RWPE2 (cell line): ENCODE data around the gene EFCAB3.
"Not testable (repeated sequence)": the region's sequence is repeated elsewhere in the genome, so short reads cannot be mapped to it uniquely, and the experiment has no call there.

Experiments used
- ATAC-seq: fragments of 200-7000 bp; cut with Tn5 transposase; 3 replicates; pipeline ENCODE4 v1.9.1; 2021; ENCODE audit warnings: low read depth
- DNase-seq: peaks from one replicate; pipeline ENCODE4 v3.0.0-alpha.2; 2020; ENCODE audit warnings: low spot score
- H3K27ac ChIP-seq: fragments of 450-650 bp; 2 replicates; pipeline ENCODE4 v1.5.1; 2017; ENCODE audit warnings: mild to moderate bottlenecking; ENCODE audit not compliant: poor library complexity, severe bottlenecking
- H3K27me3 ChIP-seq: fragments of 250-450 bp; sonication (Bioruptor Pico); 2 replicates; pipeline ENCODE4 v1.5.1; 2021; ENCODE audit warnings: mild to moderate bottlenecking, moderate library complexity; ENCODE audit not compliant: insufficient read depth, poor library complexity, severe bottlenecking
- H3K36me3 ChIP-seq: fragments of 250-450 bp; sonication (Bioruptor Pico); 2 replicates; pipeline ENCODE4 v1.5.1; 2020; ENCODE audit warnings: low read depth, mild to moderate bottlenecking, moderate library complexity
- H3K4me1 ChIP-seq: fragments of 250-450 bp; sonication (Bioruptor Pico); 2 replicates; pipeline ENCODE4 v1.5.1; 2021; ENCODE audit warnings: mild to moderate bottlenecking, moderate library complexity; ENCODE audit not compliant: insufficient read depth, poor library complexity, severe bottlenecking
- H3K4me3 ChIP-seq: fragments of 250-450 bp; sonication (Bioruptor Pico); 2 replicates; pipeline ENCODE4 v1.5.1; 2021; ENCODE audit warnings: mild to moderate bottlenecking, moderate library complexity; ENCODE audit not compliant: severe bottlenecking
- H3K9me3 ChIP-seq: fragments of 250-450 bp; sonication (Bioruptor Pico); 2 replicates; pipeline ENCODE4 v1.5.1; 2021; ENCODE audit warnings: mild to moderate bottlenecking, moderate library complexity; ENCODE audit not compliant: severe bottlenecking
- TF ChIP-seq, protein P1 (sequence below): fragments of 450-650 bp; IDR thresholded peaks from one replicate; pipeline ENCODE4 v1.5.1; 2017; ENCODE audit warnings: mild to moderate bottlenecking, moderate library complexity; ENCODE audit not compliant: poor library complexity, severe bottlenecking

EFCAB3 gene

GRCh38 chr17:62456016-62456415 is 75.7 kb downstream of the EFCAB3 start:
- DNase-seq (no peak), ATAC-seq (no peak)
- no peaks in the 10 kb centered on the region for H3K27me3 ChIP-seq
- H3K27ac ChIP-seq = no peak overlapping the region
- H3K36me3 ChIP-seq = no peaks in the 10 kb centered on the region
- TF ChIP-seq, protein P1, sequence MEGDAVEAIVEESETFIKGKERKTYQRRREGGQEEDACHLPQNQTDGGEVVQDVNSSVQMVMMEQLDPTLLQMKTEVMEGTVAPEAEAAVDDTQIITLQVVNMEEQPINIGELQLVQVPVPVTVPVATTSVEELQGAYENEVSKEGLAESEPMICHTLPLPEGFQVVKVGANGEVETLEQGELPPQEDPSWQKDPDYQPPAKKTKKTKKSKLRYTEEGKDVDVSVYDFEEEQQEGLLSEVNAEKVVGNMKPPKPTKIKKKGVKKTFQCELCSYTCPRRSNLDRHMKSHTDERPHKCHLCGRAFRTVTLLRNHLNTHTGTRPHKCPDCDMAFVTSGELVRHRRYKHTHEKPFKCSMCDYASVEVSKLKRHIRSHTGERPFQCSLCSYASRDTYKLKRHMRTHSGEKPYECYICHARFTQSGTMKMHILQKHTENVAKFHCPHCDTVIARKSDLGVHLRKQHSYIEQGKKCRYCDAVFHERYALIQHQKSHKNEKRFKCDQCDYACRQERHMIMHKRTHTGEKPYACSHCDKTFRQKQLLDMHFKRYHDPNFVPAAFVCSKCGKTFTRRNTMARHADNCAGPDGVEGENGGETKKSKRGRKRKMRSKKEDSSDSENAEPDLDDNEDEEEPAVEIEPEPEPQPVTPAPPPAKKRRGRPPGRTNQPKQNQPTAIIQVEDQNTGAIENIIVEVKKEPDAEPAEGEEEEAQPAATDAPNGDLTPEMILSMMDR = no peak
- no peaks in the 10 kb centered on the region for H3K9me3 ChIP-seq
- H3K4me1 ChIP-seq = no peaks in the 10 kb centered on the region
- no peak overlapping the region for H3K4me3 ChIP-seq

DNA sequence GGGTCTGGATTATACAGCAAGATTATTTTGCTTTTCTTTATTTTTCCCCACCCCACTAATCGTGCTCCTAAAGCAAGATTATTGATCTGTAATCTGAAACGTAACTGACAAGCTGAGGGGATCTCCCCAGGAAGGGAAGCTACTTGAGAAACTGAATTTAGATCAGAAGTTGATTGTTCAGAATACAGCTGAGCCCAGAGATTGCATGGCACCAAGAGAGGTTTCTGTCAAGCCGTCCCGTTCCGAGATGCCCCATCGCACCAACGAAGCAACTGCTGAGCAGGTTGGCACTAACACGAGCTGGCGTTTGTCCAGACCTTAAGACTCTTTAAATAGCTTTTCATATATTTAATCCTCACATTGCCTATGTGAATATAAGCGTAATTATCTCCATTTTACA is 78.1 kb downstream of the EFCAB3 start:
- not testable (repeated sequence) for H3K4me1 ChIP-seq, ATAC-seq, H3K27ac ChIP-seq, H3K27me3 ChIP-seq, DNase-seq, H3K9me3 ChIP-seq, H3K4me3 ChIP-seq, H3K36me3 ChIP-seq

- not testable (repeated sequence) for H3K9me3 ChIP-seq, H3K36me3 ChIP-seq, H3K4me1 ChIP-seq, H3K27me3 ChIP-seq, ATAC-seq, H3K27ac ChIP-seq, DNase-seq, H3K4me3 ChIP-seq
These were observed 84.1 kb downstream of the EFCAB3 start for GRCh38 chr17:62464422-62464821.

GRCh38 chr17:62465271-62465670 is 84.9 kb downstream of the EFCAB3 start:
- not testable (repeated sequence) for H3K4me1 ChIP-seq, H3K27ac ChIP-seq, H3K27me3 ChIP-seq, H3K4me3 ChIP-seq, H3K36me3 ChIP-seq, H3K9me3 ChIP-seq, ATAC-seq, DNase-seq
